NCI-H1436 treated with DMSO at 0.1 percent for 48 hours (cell line): ENCODE results near the gene CRTAC1.

Source experiments
- DNase-seq: peaks from one replicate; lab custom pipeline; 2025; lab: John Stamatoyannopoulos, UW

Gene CRTAC1

DNA sequence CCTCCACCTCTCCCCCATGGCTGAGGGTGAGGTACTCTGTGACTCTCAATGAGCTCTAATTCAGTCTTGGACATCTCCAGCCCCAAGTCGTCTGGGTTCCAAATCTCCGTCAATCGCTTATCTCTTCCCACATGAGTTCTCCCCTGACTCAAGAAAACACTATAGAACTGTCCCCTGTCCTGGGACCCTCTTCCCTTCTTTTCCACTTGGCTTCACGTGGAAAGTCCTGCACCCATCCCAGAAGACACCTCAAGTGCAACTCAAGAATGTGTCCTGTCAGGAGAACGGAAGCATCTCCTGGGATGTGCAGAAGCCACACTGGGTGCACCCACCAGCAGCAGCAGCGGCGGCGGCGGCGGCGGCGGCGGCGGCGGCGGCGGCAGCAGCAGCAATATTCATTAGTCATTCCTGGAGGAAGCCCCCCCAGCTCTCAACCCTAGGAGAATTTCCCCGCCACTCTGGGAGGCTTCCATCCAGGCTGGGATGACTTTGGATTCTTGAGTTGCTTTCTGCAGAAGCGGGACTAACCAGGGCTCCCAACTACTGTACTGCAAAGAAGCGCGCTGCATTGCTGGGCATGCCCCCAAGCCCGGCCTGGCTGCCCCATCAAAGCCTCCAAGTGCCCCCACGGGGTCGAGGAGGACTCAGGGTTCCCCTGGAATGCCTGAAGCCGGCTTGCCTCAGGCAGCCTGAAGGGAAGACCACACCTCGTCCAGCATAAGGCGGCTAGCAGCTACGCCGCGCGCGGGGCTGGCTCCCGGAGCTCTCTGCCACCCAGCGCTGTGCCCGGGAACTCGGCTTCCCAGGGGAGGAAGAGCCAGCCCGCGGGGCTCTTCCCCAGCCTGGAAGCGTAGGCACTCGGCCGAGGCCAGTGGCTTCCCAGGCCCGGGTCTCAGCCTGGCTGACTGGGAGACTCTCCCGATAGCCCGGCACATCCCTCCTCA, 1.0 kb downstream of the CRTAC1 start:
- DNase-seq: no peak

DNA sequence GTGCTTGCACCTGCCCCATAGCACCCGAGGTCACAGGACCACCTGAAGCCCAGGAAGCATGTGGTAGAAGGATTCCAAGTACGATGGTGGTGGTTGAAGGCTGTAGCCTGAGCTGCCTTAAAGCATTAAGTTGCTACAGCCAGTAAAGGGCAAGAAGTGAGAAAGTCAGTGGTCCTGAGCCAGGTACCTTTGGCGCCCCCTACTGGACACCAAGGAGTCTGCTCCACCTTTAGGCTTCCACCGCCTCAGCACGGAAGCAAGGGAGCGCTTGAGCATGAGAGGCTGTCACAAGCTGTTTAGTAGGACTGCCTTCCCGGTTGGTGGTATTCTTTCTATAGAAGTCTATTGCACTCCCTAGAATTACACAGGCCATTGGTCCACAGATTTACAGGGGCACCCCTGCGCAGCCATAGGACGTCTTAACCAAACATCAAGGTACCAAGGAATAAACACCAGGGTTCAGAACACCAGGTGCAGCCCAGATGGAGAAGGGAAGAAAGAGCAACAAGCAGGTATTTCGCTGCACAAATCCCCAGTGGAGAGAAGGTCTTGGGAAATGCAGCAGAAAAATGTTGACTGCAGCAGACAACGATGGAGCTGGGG, 2.2 kb downstream of the CRTAC1 start:
- DNase-seq: no peak

DNA sequence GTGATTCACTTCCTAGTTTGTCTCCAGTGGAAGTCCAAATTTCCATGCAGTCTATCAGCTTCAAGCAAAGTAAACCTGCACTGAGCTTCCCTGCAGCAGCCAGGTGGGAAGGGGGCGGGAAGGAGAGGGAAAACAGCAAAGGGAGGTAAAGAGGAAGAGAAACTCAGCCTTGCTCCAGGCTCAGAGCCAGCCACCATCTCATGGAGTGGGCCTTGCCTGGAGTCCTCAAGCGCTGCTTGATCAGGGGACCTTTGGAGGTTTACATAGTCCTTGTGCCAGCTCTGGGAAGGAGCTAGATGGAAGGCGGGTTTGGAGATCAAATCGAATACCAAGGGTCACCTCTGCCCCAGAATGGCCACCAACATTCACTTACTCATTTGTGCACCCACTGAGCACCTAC, 7.4 kb downstream of the CRTAC1 start:
- DNase-seq: no peak

DNA sequence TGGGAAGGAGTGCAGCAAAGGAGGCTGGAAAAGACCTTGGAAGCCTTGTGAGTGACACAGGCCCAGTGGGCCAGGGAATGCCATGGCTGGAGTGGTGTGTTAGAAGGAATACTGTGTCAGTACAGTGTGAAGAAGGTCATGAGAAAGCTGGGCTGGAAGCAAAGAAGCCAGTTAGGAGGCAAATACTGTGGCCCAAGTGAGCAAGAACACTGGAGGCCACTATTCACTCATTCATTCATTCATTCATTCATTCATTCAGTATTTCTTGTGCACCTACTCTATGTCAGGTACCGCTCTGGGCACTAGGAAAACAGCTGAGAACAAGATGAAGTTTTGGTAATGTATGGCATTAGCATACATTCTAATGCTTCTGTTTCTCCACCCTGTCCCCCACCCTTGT, 9.6 kb downstream of the CRTAC1 start:
- DNase-seq: no peak

DNA sequence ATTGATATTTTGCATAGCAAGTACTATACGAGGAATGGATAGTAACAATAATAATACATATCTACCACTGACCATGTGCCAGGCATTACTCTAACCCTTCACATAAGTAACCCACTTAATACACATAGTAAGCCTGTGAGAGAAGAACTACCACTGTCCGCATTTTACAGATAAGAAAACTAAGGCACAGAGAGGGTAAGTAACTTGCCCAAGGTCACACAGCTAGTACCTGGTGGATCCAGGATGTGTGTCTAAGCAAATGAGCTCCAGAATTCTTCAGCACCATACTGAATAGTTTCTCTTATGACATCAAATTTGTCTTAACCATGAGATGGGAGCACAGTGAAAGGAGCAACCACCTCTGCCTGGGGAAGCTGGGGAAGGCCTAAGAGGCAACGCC, 10.2 kb downstream of the CRTAC1 start:
- no peak for DNase-seq

DNA sequence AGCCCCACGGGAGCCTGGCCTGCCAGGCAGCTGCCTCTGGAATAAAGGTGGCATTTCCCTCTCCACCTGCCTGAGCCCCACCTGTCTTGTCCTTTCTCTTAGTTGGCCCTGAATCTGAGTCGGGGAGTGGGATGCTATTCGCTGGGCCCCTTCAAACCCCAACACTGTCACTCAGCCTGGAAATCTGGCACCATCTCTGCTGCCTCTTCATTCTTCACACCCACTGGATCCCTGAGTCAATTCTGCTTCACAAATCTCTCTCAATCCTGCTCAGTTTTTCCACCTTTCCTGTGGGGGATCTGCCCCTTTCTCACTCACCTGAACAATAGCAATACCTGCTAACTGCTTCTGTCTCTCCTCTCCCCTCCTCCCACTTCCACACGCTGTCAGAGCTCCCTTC, 10.6 kb downstream of the CRTAC1 start:
- no peak for DNase-seq

DNA sequence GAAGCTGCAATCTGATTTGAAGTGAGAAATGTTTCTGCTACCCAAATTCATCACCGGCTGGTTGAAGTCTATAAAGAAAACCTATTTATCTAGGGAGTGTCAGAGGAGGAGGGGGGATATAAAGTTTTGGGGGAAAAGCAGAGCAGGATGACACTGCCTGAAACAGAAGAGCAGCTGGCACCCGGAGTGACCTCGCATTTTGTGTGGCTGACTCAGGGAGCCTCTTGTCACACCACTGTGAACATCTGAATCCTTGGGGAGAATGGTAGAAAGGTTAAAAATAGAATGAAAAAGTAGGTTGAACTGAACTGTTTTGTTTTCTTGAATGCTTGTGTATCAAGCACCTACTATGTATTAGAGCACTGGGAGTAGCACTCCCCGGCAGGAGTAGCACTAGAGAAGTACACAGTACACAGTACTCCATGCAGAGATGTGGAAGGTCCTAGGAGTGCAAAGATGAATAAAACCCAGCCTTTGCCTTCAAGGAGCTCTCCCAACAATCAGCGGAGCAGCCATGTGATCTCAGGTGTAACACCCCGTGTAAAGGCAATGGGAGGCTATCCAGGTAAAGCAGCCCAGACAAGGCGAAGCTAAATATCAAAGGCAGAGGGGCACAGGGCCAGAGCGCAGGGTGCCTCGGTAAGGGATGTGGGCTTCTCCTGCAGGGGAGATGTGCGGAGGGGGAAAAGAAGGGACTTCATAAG, 13.5 kb downstream of the CRTAC1 start:
- DNase-seq: no peak

DNA sequence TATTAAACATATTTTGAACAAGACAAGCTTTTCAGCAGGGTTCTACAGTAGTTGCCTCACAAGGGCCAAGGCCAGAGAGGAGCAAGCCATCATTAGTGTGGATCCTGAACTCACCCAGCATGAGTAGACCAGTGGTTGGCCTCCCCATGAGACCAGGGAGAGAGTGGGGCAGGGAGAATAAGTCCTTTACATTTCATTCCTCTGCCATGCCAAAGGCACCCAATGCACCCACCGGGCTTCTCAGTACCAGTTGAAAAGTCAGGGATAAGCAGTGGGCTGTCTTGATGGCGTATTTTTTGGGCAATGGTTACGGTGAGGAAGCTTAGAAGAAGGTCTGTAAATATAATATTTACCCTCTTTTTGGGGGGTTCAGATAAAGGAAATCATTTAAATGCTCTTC, 16.6 kb downstream of the CRTAC1 start:
- DNase-seq: no peak

DNA sequence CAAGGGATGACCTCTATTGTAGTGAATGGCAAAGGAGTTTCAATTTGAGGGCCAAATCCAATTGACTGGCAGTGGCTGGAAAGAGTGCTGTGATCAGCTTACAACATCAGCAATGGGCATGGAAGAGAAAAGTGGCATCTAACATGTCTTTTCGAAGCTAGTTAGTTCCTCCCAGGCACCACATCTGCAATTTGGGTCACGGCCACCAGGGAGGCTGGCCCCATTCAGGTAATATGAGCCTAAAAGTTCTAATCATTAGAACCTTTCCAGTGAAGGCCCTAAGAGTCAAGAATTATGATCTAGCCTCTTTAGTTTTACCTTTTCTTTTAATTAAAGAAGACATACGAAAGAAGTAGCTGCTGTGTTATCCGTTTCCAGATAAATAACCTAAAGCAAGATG, 17.3 kb downstream of the CRTAC1 start:
- DNase-seq: no peak

DNA sequence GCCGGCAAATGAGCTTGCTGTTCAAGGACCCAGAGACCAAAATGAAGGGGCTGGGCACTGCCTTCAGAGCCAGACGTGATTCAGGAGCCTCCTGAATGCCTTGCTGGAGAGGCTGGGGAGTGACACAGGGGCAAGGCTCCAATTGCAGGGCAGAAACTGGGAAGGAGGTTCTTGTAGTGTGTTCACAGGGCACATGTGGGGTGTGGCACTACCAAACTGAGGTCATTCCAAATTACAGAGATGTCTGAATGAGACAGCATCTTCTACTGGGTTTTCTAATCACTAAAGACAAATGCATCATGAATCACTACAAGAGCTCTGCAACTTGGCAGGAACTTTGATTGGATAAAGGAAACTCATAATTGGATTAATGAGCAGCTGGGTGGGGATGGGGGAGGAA, 17.8 kb downstream of the CRTAC1 start:
- DNase-seq: no peak

DNA sequence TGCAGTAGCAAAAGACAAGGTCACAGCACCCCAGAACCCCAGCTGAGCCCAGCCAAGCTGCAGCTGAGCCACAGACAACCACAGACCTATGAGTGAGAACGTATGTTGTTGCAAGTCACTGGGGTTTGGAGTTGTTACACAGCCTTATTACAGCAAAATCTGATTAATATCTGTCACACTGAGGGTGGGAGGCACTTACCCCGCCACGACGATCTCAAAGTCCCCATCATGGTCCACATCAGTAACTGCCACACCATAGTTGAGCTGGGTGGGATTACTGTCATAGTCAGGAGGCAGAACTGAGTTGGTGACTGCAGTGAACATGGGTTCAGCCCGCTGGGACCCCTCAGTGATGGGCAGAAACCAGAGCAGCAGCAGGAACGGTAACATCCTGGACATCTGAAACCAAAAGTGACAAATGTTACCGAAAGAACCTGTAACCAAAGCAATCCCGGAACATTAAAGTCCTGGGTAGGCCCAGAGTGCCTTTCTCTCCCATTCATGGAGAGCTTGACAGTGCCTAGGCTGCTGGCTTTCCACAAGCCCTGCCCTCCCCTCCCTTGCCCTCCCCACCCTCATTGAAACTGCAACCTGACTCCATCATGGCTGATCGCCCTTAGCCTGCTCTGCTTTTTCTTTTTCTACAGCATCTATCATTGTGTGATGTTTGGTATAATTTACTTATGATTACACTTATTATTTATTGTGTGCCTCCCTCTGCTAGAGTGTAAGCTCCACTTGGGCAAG, 19.3 kb downstream of the CRTAC1 start:
- DNase-seq: no peak

DNA sequence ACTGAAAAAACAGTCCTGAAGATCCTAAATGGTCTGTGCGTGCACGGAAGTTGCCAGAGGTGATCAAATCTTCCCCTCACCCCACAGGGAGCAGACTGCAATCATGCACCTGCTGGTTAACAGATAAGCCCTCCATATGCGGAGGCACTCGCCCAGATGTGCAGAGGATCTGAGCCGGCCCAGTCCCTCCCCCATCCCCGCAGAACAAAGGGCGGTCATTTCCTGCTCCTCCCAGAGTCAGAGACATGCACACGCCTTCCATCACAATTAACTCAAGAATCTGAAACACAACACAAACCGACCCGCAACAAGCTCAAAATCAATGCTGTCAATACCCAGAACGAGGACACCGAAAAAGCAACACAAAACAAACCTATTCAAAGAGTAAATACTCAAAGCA, 24.2 kb downstream of the CRTAC1 start:
- no peak for DNase-seq

DNA sequence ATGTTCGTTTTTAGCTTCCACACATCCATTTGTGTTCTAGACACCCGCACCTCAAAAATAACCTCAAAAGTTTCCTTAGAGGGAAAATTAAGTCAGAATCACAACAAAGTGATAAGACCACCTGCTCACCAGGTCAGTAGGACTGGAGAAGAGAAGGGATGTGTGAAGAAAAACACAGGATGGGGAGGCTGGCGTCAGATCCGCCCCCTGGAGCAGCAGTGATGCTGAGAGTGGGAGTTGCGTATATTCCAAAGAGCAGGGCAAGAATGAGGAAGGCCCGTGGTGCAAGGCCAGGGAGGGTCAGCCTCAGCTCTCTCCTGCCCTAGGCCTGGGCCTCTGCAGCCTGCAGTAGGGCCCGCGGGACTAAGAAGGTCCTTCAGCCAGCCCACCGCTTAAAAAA, 28.7 kb downstream of the CRTAC1 start:
- no peak for DNase-seq

DNA sequence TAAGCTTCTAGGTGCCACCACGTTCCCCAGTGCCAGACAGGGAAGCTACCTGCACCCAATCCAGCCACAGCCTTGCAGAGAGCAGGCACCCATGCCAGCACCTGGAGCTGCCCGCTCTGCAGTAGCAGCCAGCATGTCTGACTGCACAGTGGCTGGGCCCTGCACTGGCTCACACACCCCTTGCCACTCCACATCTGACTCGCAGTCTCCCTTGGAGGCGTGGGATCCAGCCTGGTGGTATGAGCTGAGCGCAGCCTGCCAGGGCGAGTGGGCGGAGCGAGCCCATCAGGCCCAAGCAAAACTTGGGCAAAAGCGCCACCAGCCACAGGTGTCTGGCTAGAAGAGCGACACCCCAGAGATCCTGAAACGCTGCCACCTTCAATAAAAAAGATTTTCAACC, 30.1 kb downstream of the CRTAC1 start:
- DNase-seq: no peak

DNA sequence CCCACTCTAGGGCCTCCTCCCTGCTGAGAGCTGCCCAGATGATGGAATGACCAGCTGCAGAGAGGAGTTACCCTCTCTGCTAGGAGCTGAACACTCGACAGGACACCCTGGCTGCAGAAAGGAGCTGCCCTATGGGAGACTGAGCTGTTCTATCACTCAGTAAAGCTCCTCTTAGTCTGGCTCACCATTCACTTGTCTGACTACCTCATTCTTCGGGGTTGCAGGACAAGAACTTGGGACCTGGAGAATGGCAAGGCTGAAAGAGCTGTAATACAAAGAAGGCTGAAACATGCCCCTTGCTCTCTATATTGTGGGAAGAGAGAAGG, 30.5 kb downstream of the CRTAC1 start:
- no peak for DNase-seq

DNA sequence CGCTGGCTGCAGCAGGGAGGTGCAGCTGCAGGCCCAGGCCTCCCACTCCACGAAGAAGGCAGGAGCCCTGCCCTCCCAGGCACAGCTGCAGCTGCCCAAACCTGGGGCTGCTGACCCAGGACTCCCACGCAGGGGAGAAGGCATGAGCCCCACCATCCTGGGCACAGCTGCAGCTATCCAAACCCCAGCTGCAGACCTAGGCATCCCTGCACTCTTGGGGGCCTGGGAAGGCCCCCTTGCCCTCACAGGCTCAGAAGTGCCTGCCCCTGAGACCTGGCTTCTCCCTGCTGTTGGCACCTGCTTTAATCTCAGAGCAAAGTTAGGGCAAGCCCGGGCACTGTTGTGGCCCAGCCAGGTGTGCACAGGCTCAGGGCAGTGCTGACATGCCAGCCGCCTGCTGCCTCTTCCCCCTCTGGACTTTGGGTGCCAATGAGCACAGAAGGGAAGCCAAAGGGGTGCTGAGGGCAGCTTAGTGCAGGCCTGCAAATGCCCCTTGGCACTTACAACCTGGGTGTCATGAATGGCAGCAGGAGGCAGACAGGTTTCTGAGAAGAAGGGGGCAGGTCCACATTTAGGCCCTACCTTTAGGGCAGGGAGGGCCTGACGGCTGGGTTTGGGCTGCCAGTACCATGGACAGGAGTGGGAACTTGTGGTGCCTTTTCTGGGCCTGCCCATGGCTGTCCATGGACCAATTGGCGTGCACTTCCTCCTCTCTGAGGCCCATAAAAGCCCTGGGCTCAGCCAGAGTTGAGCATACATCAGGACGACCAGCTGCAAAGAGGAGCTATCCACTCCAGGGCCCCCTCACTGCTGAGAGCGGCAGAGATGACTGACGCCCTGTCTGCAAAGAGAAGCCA, 31.1 kb downstream of the CRTAC1 start:
- DNase-seq: no peak

DNA sequence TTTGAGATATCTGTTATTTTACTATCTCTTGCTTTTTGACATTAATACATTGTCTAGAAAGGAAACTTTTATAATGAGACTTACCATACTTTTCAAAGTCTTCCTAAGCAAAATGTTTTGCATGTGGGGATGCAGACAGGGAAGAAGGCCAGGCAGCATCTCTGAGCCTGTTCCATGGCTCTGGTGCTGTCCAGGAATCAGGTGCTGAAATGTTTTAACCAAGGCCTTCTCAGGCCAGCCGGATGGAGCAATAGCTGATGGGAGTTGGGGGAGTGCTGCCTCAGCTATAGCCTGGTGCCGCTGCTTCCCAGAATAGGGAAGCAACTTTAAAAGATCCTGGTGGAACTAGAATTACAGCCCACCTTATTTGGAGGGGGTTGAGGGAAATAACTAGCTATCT, 38.5 kb downstream of the CRTAC1 start:
- DNase-seq: no peak

DNA sequence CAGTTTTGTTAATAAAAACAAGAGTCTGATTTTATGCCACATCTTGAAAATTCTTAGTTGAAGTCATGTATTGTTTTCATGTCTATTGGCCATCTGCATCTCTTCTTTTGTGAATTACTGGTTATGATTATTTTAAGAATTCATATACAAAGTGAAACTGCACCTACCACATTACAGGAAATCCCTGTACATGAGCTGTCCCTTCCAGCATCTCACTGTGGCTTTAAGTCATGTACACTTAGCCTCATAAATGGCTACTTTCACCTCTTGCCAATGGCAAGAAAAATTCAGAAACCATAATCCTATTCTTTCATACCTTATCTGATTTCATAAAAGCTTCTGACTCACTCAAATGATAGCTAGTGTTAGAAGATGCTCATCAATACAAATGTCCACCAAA, 48.6 kb downstream of the CRTAC1 start:
- DNase-seq: no peak

DNA sequence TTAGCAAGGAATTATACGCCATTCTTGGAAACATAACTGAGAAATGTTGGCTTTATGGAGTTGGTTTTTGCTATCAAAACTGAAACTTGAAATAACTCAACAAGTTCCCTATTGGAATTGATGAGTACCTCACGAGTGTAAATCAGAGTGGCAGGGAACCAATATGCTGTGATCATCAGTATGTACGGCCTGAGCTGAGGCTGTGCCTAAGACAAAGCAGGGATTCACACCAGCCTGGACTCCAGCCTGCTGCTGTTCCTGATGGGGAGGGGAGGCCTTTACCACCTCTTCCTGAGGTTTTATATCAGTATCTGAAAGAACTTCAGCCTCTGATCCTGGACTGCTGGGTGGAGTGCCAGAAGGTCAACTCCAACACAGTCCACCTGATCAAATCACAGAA, 52.7 kb downstream of the CRTAC1 start:
- DNase-seq: no peak

DNA sequence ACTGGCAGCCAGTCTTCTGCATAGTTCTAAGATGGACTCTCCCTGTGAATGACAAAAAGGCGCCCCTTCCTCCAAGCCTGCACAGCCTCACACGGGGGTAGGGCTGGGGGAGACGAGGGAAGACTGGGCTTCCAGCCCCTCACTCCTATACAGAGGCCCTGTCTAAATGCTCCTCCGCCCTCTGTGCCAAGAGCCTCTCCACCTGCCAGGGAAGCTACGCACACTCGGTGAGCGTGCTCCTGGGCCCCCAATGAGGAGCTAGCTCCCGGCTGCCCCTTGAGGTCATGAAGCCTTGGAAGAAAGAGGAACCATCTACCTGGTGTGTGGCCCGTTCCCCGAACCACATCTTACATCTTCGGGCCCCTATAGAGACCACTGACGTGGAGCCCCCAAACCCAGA, 54.8 kb downstream of the CRTAC1 start:
- no peak for DNase-seq
